GM21360 (cell line): Measurements from ENCODE around the gene SEBOX.

Experiments
- ATAC-seq: cut with Tn5 transposase; IDR thresholded peaks from one replicate; pipeline ENCODE4 v1.9.1; 2021; ENCODE audit warnings: mild to moderate bottlenecking, moderate library complexity; ENCODE audit not compliant: unreplicated experiment

Gene SEBOX

GRCh38 chr17:28394337-28395116, 29.5 kb upstream of the SEBOX start:
- ATAC-seq: no peak

- no peak for ATAC-seq
These were observed 27.5 kb upstream of the SEBOX start for GRCh38 chr17:28392491-28392890.

- ATAC-seq: no peak
These were observed 26.4 kb upstream of the SEBOX start for GRCh38 chr17:28391401-28391800.

GRCh38 chr17:28390984-28391383, 26.0 kb upstream of the SEBOX start:
- no peak for ATAC-seq

GRCh38 chr17:28390563-28390962, 25.6 kb upstream of the SEBOX start:
- ATAC-seq: no peak

- no peak for ATAC-seq
These were observed 25.1 kb upstream of the SEBOX start for GRCh38 chr17:28390141-28390540.

- ATAC-seq: no peak
These were observed 23.1 kb upstream of the SEBOX start for GRCh38 chr17:28388106-28388505.

- no peak for ATAC-seq
These were observed 21.4 kb upstream of the SEBOX start for GRCh38 chr17:28386391-28386790.

GRCh38 chr17:28385406-28385805, 20.4 kb upstream of the SEBOX start:
- ATAC-seq: no peak

- ATAC-seq: no peak
These were observed 20.0 kb upstream of the SEBOX start for GRCh38 chr17:28385037-28385400.

- no peak for ATAC-seq
These were observed 19.5 kb upstream of the SEBOX start for GRCh38 chr17:28384281-28385036.

GRCh38 chr17:28381141-28381825, 16.3 kb upstream of the SEBOX start:
- ATAC-seq: no peak

- no peak for ATAC-seq
These were observed 15.1 kb upstream of the SEBOX start for GRCh38 chr17:28379814-28380801.

- no peak for ATAC-seq
These were observed 7.9 kb upstream of the SEBOX start for GRCh38 chr17:28372945-28373274.

- ATAC-seq: peak; percentile 10
These were observed 7.4 kb upstream of the SEBOX start for GRCh38 chr17:28372203-28372944.

GRCh38 chr17:28371245-28372202, 6.5 kb upstream of the SEBOX start, which contains the start of gene SARM1:
Gene SARM1, plus strand, starts transcription at chr17:28371694. Its CDS starts 339 bp downstream, at chr17:28372033.
- ATAC-seq: peak; percentile 75

- no peak for ATAC-seq
These were observed 5.7 kb upstream of the SEBOX start for GRCh38 chr17:28370744-28371103.

- no peak for ATAC-seq
These were observed 5.2 kb upstream of the SEBOX start, which contains the start of gene VTN for GRCh38 chr17:28370035-28370743. Gene VTN, minus strand, starts transcription at chr17:28370307. Its CDS starts 104 bp downstream, at chr17:28370203.
